ENCODE data around the gene INPP5A. TPM values are rescaled to one million over a fixed set of nuclear protein-coding genes. Genes with fewer than 3 reads are reported as not detected.

The INPP5A gene
- total and polyA plus RNA-seq, 5 donors from 2014 or later, result 0.66 to 21.3 (median 1.0) TPM

- Histone ChIP-seq H3K9me3 (ENCODE audit: control insufficient read depth in 2 of 2, low read length in 2 of 2) (peaks cover 0 to 6% of the 10 kb centered on the region in 2 experiments), H3K27me3 (ENCODE audit: control insufficient read depth, insufficient read depth, low read length) (no peaks in the 10 kb centered on the region), H3K27ac (ENCODE audit: insufficient read depth, low read length, poor library complexity, severe bottlenecking) (no peak overlapping the region), H3K4me1 (ENCODE audit: control insufficient read depth, insufficient read depth, low read length, poor library complexity, severe bottlenecking) (peaks cover 3% of the 10 kb centered on the region), H3K4me3 (ENCODE audit: low read depth, low read length) (no peak overlapping the region), H3K36me3 (ENCODE audit: control insufficient read depth, insufficient read depth, low read length) (no peaks in the 10 kb centered on the region)
- ATAC-seq (ENCODE audit: low read depth in 2 of 2) (no peak), DNase-seq (no peak)
- Mint-ChIP-seq H3K4me3 (no peak overlapping the region), H3K27me3 (no peaks in the 10 kb centered on the region), H3K4me1 (peaks cover 0 to 39% (median 12%) of the 10 kb centered on the region in 4 donors), H3K36me3 (peaks cover 20% of the 10 kb centered on the region), H3K27ac (no peak overlapping the region), H3K9me3 (peaks cover 0 to 11% (median 4%) of the 10 kb centered on the region in 7 donors)
Measured at GRCh38 chr10:132613566-132614348, 76.2 kb downstream of the INPP5A start.

DNA sequence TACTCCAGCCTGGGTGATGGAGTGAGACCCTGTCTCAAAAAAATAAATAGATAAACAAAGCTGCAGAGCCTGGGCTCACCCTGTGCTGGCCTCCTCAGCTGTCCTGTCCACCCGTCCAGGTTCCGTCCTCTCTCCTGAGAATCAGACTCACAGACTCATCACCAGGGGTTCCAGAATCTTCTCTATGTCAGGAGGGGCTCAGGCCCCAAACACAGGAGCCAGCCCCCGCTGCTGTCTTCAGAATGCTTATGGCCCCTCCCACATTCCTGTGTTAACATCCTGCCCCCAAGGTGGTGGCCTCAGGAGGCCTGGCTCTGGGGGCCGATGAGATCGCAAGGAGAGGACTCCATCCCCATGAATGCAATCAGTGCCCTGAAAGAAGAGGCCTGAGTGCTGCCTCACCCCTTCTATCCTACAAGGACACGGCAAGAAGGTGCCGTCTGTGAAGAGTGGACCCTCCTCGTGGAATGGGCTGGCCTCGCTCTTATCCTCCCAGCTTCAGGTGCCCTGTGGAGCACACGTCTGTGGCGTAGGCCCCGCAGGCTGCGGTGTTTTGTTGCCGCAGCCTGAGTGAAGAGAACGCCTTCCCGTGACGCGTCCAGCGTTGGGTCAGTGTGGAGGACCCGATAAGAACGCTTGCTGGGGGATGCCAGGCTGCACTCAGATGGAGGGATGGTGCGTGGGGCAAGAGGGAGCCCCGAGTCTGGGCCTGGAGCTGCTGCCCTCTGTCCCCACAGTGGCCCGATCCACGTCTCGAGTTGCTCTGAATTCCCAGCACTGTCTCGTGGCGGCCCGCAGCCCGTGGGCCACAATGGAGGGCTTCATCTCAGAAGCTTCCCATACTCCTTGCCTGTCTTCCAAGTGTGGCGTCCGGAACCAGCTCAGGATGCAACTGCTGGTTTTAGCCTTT lies 77.1 kb downstream of the INPP5A start:
- Mint-ChIP-seq H3K4me3 (no peak overlapping the region), H3K4me1 (peaks cover 0 to 32% (median 11%) of the 10 kb centered on the region in 4 donors), H3K27me3 (no peaks in the 10 kb centered on the region), H3K36me3 (peaks cover 23% of the 10 kb centered on the region), H3K27ac (no peak overlapping the region), H3K9me3 (peaks cover 0 to 15% (median 4%) of the 10 kb centered on the region in 7 donors)
- DNase-seq (no peak), ATAC-seq (ENCODE audit: low read depth in 2 of 2) (no peak)
- Histone ChIP-seq H3K4me1 (ENCODE audit: control insufficient read depth, insufficient read depth, low read length, poor library complexity, severe bottlenecking) (peaks cover 3% of the 10 kb centered on the region), H3K36me3 (ENCODE audit: control insufficient read depth, insufficient read depth, low read length) (no peaks in the 10 kb centered on the region), H3K9me3 (ENCODE audit: control insufficient read depth in 2 of 2, low read length in 2 of 2) (peaks cover 3 to 15% of the 10 kb centered on the region in 2 experiments), H3K4me3 (ENCODE audit: low read depth, low read length) (no peak overlapping the region), H3K27ac (ENCODE audit: insufficient read depth, low read length, poor library complexity, severe bottlenecking) (no peak overlapping the region), H3K27me3 (ENCODE audit: control insufficient read depth, insufficient read depth, low read length) (no peaks in the 10 kb centered on the region)

DNA sequence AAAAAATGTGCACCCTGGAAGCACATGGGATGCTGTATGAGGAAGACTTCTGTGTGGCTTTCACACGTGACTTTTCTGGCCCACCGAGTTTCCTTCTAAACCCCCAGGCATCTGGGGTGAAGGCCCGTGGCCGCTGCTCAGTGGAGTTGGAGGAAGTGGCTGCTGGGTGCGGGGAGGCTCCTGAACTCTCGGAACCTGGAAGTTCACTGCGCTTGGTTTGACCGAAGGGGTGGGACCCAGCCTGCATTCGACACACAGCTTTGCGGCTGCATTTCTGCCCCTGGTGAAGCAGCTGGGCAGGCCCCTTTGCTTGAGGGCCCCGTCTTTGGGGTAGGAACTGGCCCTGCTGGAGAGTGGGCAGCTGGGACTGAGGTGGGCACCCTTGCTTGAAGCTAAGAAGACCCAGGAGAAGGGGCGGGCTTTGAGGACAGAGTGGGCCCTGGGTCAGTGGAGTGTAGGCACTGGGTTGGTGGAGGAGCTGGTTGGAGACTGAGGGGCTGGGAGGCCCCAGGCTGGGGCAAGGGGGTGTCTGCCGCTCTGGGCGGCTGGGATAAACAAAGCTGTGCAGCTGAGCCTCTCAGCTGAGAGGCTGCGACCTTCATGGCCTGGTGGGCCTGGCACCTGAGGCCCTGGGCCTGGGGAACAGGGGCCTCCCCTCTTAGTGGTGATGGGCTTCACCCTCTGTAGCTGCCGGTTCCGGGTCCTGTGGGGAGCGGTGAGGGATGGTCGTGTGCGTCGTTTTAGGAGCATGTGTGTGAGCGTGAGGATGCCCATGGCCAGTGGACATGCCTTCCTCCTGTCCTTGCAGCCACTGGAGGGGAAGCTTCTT lies 78.0 kb downstream of the INPP5A start:
- H3K9me3 ChIP-seq (ENCODE audit: control insufficient read depth in 2 of 2, low read length in 2 of 2), result peaks cover 9 to 22% of the 10 kb centered on the region in 2 experiments
- no peaks in the 10 kb centered on the region for H3K27me3 Mint-ChIP-seq
- H3K27me3 ChIP-seq (ENCODE audit: control insufficient read depth, insufficient read depth, low read length), result no peaks in the 10 kb centered on the region
- peaks cover 23% of the 10 kb centered on the region for H3K36me3 Mint-ChIP-seq
- peak overlapping the region in 1 of 3 donors; percentile 55 for H3K27ac Mint-ChIP-seq
- H3K4me1 ChIP-seq (ENCODE audit: control insufficient read depth, insufficient read depth, low read length, poor library complexity, severe bottlenecking), result peaks cover 3% of the 10 kb centered on the region
- no peak overlapping the region for H3K27ac ChIP-seq (ENCODE audit: insufficient read depth, low read length, poor library complexity, severe bottlenecking)
- ATAC-seq (ENCODE audit: low read depth in 2 of 2), result no peak
- H3K4me3 Mint-ChIP-seq, result no peak overlapping the region
- H3K36me3 ChIP-seq (ENCODE audit: control insufficient read depth, insufficient read depth, low read length), result no peaks in the 10 kb centered on the region
- DNase-seq, result no peak
- H3K4me1 Mint-ChIP-seq, result peaks cover 0 to 32% (median 10%) of the 10 kb centered on the region in 4 donors
- H3K9me3 Mint-ChIP-seq, result peaks cover 0 to 22% (median 5%) of the 10 kb centered on the region in 7 donors
- H3K4me3 ChIP-seq (ENCODE audit: low read depth, low read length), result no peak overlapping the region

DNA sequence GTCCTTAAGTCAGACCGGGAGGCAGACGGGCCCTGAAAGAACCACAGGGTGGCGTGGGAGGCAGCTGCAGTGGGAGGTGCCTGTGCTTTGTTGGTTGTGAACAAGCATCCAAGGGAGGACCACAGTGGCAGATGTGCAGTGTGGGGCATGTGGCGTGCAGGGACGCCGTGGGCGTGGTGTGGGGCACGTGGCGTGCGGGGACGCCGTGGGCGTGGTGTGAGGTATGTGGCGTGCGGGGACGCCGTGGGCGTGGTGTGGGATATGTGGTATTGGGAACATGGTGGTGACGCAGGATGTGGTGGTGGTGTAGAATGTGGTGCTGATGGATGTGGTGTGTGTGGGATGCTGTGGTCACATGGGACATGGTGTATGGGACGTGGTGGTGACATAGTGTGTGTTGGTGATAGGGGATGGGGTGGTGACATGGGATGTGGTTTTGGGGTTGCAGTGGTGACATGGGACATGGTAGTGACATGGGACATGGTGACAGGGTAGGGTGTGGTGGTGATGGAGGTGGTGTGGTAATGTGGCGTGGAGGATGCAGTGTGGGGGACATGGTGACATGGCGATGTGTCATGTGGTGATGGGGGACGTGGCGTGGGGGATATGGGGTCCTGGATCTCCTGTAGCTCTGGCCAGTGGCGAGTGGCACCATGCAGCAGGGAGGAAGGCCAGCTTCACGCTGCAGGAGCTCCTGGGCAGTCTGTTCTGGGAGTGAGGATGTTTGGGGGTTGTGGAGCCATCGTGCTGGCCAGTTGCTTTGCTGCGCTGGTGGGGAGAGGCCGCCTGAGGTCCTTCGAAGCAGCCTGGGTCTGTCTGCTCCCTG lies 78.8 kb downstream of the INPP5A start:
- Histone ChIP-seq H3K36me3 (ENCODE audit: control insufficient read depth, insufficient read depth, low read length) (no peaks in the 10 kb centered on the region), H3K4me3 (ENCODE audit: low read depth, low read length) (no peak overlapping the region), H3K9me3 (ENCODE audit: control insufficient read depth in 2 of 2, low read length in 2 of 2) (peaks cover 12 to 23% of the 10 kb centered on the region in 2 experiments), H3K4me1 (ENCODE audit: control insufficient read depth, insufficient read depth, low read length, poor library complexity, severe bottlenecking) (peaks cover 3% of the 10 kb centered on the region), H3K27me3 (ENCODE audit: control insufficient read depth, insufficient read depth, low read length) (no peaks in the 10 kb centered on the region), H3K27ac (ENCODE audit: insufficient read depth, low read length, poor library complexity, severe bottlenecking) (no peak overlapping the region)
- Mint-ChIP-seq H3K4me3 (peak overlapping the region in 2 of 4 donors; percentile 22 to 67), H3K9me3 (peaks cover 0 to 29% (median 5%) of the 10 kb centered on the region in 7 donors), H3K27ac (peak overlapping the region in 2 of 3 donors; percentile 32 to 62), H3K4me1 (peaks cover 0 to 24% (median 6%) of the 10 kb centered on the region in 4 donors), H3K36me3 (peaks cover 23% of the 10 kb centered on the region), H3K27me3 (no peaks in the 10 kb centered on the region)
- ATAC-seq (ENCODE audit: low read depth in 2 of 2), result peak; percentile 51 to 58
- peak; percentile 5 to 45 (median 22) for DNase-seq

DNA sequence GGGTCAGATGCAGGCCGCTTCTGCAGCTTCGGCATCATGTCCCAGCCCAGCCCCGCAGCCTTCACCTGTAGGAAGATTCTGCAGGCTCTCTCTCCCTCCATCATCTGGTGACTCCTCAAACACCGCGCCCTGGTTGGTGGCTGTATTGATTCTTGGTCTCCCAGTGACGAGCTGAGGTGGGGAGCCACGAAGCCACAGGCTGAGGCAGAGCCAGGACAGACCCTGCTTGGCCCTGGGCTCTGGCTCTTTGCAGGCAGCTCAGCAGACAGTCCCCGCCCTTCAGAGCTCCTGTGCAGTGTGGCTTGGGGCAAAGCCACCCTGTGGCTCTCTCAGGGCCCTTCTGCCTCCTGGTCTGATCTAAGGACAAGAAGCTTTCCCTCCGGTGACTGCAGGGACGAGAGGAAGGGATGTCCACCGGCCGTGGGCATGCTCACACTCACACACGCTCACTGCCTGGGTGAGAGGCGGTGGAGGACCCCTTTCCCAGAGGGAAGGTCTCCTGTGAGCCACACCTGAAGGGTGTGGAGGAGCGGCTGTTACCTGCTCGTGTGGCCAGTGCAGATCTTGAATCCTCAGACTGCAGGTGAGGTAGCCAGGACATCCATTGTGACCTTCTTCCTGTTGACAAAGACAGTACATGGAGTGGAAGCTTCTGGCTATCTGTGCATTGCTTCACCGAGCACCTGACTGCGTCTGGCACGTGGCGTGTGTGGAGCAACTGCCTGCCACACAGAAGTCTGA lies 79.6 kb downstream of the INPP5A start:
- peaks cover 0 to 31% (median 7%) of the 10 kb centered on the region in 7 donors for H3K9me3 Mint-ChIP-seq
- no peaks in the 10 kb centered on the region for H3K27me3 Mint-ChIP-seq
- H3K4me1 Mint-ChIP-seq, result peaks cover 0 to 23% (median 6%) of the 10 kb centered on the region in 4 donors
- H3K36me3 Mint-ChIP-seq, result peaks cover 23% of the 10 kb centered on the region
- Histone ChIP-seq H3K9me3 (ENCODE audit: control insufficient read depth in 2 of 2, low read length in 2 of 2) (peaks cover 12 to 30% of the 10 kb centered on the region in 2 experiments), H3K36me3 (ENCODE audit: control insufficient read depth, insufficient read depth, low read length) (no peaks in the 10 kb centered on the region), H3K4me1 (ENCODE audit: control insufficient read depth, insufficient read depth, low read length, poor library complexity, severe bottlenecking) (peaks cover 3% of the 10 kb centered on the region), H3K27me3 (ENCODE audit: control insufficient read depth, insufficient read depth, low read length) (no peaks in the 10 kb centered on the region), H3K27ac (ENCODE audit: insufficient read depth, low read length, poor library complexity, severe bottlenecking) (no peak overlapping the region), H3K4me3 (ENCODE audit: low read depth, low read length) (no peak overlapping the region)
- no peak overlapping the region for H3K4me3 Mint-ChIP-seq
- no peak overlapping the region for H3K27ac Mint-ChIP-seq
- ATAC-seq (ENCODE audit: low read depth in 2 of 2) (no peak), DNase-seq (no peak)

DNA sequence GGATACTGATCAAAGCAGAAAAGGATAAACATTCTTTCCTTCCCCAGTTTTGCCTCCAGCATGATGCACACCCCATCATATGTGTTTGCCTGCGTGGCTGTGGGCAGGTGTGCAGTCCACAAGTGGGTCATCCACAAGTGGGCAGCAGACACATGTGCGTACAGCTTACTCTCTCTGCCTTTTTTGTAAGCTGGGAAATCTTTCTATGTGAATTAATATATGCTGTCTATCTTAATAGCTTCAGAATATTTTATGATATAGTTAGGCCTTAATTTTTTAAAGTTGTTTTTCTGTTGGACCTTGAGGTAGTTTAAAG lies 80.1 kb downstream of the INPP5A start:
- H3K27me3 ChIP-seq (ENCODE audit: control insufficient read depth, insufficient read depth, low read length), result no peaks in the 10 kb centered on the region
- ATAC-seq (ENCODE audit: low read depth in 2 of 2), result no peak
- peaks cover 23% of the 10 kb centered on the region for H3K36me3 Mint-ChIP-seq
- no peak overlapping the region for H3K4me3 Mint-ChIP-seq
- H3K4me1 ChIP-seq (ENCODE audit: control insufficient read depth, insufficient read depth, low read length, poor library complexity, severe bottlenecking), result peaks cover 3% of the 10 kb centered on the region
- DNase-seq, result no peak
- no peak overlapping the region for H3K27ac ChIP-seq (ENCODE audit: insufficient read depth, low read length, poor library complexity, severe bottlenecking)
- no peak overlapping the region for H3K4me3 ChIP-seq (ENCODE audit: low read depth, low read length)
- peaks cover 0 to 22% (median 6%) of the 10 kb centered on the region in 4 donors for H3K4me1 Mint-ChIP-seq
- H3K36me3 ChIP-seq (ENCODE audit: control insufficient read depth, insufficient read depth, low read length), result no peaks in the 10 kb centered on the region
- H3K9me3 ChIP-seq (ENCODE audit: control insufficient read depth in 2 of 2, low read length in 2 of 2), result peaks cover 12 to 30% of the 10 kb centered on the region in 2 experiments
- peaks cover 0 to 31% (median 7%) of the 10 kb centered on the region in 7 donors for H3K9me3 Mint-ChIP-seq
- H3K27me3 Mint-ChIP-seq, result no peaks in the 10 kb centered on the region
- H3K27ac Mint-ChIP-seq, result no peak overlapping the region

Measured in CD4-positive, CD25-positive, alpha-beta regulatory T cell (primary cell).